HCT116 (cell line): Measurements from ENCODE around the gene SLC30A4. TPM values are rescaled to one million over a fixed set of nuclear protein-coding genes. Genes with fewer than 3 reads are reported as not detected.

Experiments used
- ATAC-seq: fragments of 200-7000 bp; cut with Tn5 transposase; 2 replicates; pipeline ENCODE4 v1.9.1; 2020; ENCODE audit warnings: mild to moderate bottlenecking, moderate library complexity
- BruUV-seq: library from RNA; stranded (reverse); fragments of 400-500 nt; replicated peaks from 2 replicates; lab custom pipeline; 2021; lab: Mats Ljungman, UMichigan
- CTCF ChIA-PET: fragments of 300-600 bp; sonication (Branson Sonifier 250); formaldehyde crosslinking; loops from one replicate; lab custom pipeline; 2021; ENCODE audit warnings: antibody characterized with exemption; lab: Charles Lee
- POLR2A ChIA-PET: fragments of 300-600, 350-600 bp; sonication (Branson Sonifier 250); formaldehyde crosslinking; loops from one replicate; lab custom pipeline; 2021; ENCODE audit warnings: antibody characterized with exemption; lab: Charles Lee
- RAD21 ChIA-PET, 2 experiments: fragments of 300-600 bp; sonication (Branson Sonifier 250); formaldehyde crosslinking; loops; one replicate each; lab custom pipeline; 2023; ENCODE audit warnings: low total read pairs in 2 of 2; ENCODE audit not compliant: uncharacterized antibody in 2 of 2, unreplicated experiment in 2 of 2, low non-redundant PET in 1 of 2; lab: Charles Lee
- DNase-seq: peaks from one replicate; pipeline ENCODE4 v3.0.0-alpha.2; 2010; ENCODE audit warnings: low read depth, low spot score
- H2AFZ ChIP-seq: fragments of 200-600 bp; shearing (Covaris generic), sonication (generic); 2 replicates; pipeline ENCODE4 v1.6.1; 2017; ENCODE audit warnings: low read depth, mixed run types, mixed read lengths, antibody characterized with exemption, low read length; ENCODE audit not compliant: poor library complexity, severe bottlenecking
- H3K27ac ChIP-seq: 2 replicates; pipeline ENCODE4 v1.5.1; 2012; ENCODE audit warnings: low read depth, low read length
- H3K27me3 ChIP-seq: fragments of 200-600 bp; sonication (generic); 2 replicates; pipeline ENCODE4 v1.6.1; 2016; ENCODE audit warnings: mixed run types, low read length, mixed read lengths; ENCODE audit not compliant: insufficient read depth
- H3K36me3 ChIP-seq, 2 experiments: fragments of 200-500 bp in 1 of 2; fragments of 200-600 bp in 1 of 2; sonication (Bioruptor generic) in 1 of 2; sonication (generic) in 1 of 2; 2 replicates each; pipeline versions ENCODE4 v1.5.1 to v1.6.1; 2014 to 2016; ENCODE audit warnings: low read length in 2 of 2, inconsistent platforms in 1 of 2, mixed read lengths in 1 of 2, mixed run types in 1 of 2; ENCODE audit not compliant: insufficient read depth in 2 of 2, control insufficient read depth in 1 of 2
- H3K4me1 ChIP-seq, 2 experiments: fragments of 200-600 bp in 1 of 2; sonication (generic) in 1 of 2; 2 replicates each; pipeline versions ENCODE4 v1.5.1 to v1.6.1; 2012 to 2017; ENCODE audit warnings: low read length in 2 of 2, inconsistent platforms in 1 of 2, mild to moderate bottlenecking in 1 of 2, mixed read lengths in 1 of 2, mixed run types in 1 of 2, moderate library complexity in 1 of 2; ENCODE audit not compliant: insufficient read depth in 2 of 2, control insufficient read depth in 1 of 2
- H3K4me2 ChIP-seq: fragments of 200-600 bp; sonication (generic); 2 replicates; pipeline ENCODE4 v1.6.1; 2017; ENCODE audit warnings: mixed run types, low read length, mixed read lengths
- H3K4me3 ChIP-seq, 2 experiments: fragments of 200-600 bp in 1 of 2; sonication (generic) in 1 of 2; replicated peaks in 1 of 2; 2 replicates each; pipeline ENCODE4 v1.5.1; 2011 to 2016; ENCODE audit warnings: low read length in 2 of 2, control low read depth in 1 of 2, low read depth in 1 of 2, mild to moderate bottlenecking in 1 of 2, mixed read lengths in 1 of 2, mixed run types in 1 of 2
- H3K79me2 ChIP-seq: fragments of 200-600 bp; sonication (generic); 2 replicates; pipeline ENCODE4 v1.6.1; 2017; ENCODE audit warnings: mild to moderate bottlenecking, mixed run types, low read length, moderate library complexity, mixed read lengths; ENCODE audit not compliant: insufficient read depth
- H3K9ac ChIP-seq: fragments of 200-600 bp; sonication (generic); 2 replicates; pipeline ENCODE4 v1.6.1; 2016; ENCODE audit warnings: low read length, mixed read lengths
- H3K9me2 ChIP-seq: fragments of 200-600 bp; sonication (generic), shearing (Covaris generic); 2 replicates; pipeline ENCODE4 v1.6.1; 2017; ENCODE audit warnings: mixed run types, mild to moderate bottlenecking, moderate library complexity; ENCODE audit not compliant: insufficient read depth
- H3K9me3 ChIP-seq, 2 experiments: fragments of 200-500 bp in 1 of 2; fragments of 200-600 bp in 1 of 2; sonication (Bioruptor generic) in 1 of 2; sonication (generic) in 1 of 2; 2 replicates each; pipeline ENCODE4 v1.6.1; 2014 to 2017; ENCODE audit warnings: low read length in 2 of 2, mixed read lengths in 2 of 2, inconsistent platforms in 1 of 2, low read depth in 1 of 2, mild to moderate bottlenecking in 1 of 2, mixed run types in 1 of 2, moderate library complexity in 1 of 2; ENCODE audit not compliant: control insufficient read depth in 1 of 2, insufficient read depth in 1 of 2
- H4K20me1 ChIP-seq: fragments of 200-600 bp; sonication (generic), shearing (Covaris generic); 2 replicates; pipeline ENCODE4 v1.6.1; 2017; ENCODE audit warnings: mixed run types, mild to moderate bottlenecking, moderate library complexity; ENCODE audit not compliant: insufficient read depth
- MAX ChIP-seq: IDR thresholded peaks from 2 replicates; pipeline ENCODE4 v1.6.1; 2012
- RAD21 ChIP-seq: IDR thresholded peaks from 2 replicates; pipeline ENCODE4 v1.6.1; 2012; ENCODE audit warnings: low read depth, mild to moderate bottlenecking
- TCF7L2 ChIP-seq: IDR thresholded peaks from 2 replicates; pipeline ENCODE4 v1.7.0; 2011; ENCODE audit warnings: borderline replicate concordance, inconsistent platforms; ENCODE audit not compliant: insufficient read depth, insufficient read length; ENCODE audit errors: extremely low read depth
- ZFX ChIP-seq: fragments of 450-650 bp; IDR thresholded peaks from 2 replicates; pipeline ENCODE4 v1.6.1; 2017
- intact Hi-C: fragments of 100-400 bp; cut with micrococcal nuclease; formaldehyde crosslinking; loops from 2 replicates; pipeline ENCODE4 v1.10.0; 2022
- total RNA-seq: library from RNA; stranded (reverse); gene quantifications from one replicate; pipeline ENCODE4 v1.2.1, GENCODE V29; 2021; ENCODE audit not compliant: unreplicated experiment
- TF ChIP-seq, protein P1 (sequence below): IDR thresholded peaks from 2 replicates; pipeline ENCODE4 v1.6.1; 2012

The SLC30A4 gene
- total RNA-seq, 1 experiment from 2014 or later, result 2.7 TPM

DNA sequence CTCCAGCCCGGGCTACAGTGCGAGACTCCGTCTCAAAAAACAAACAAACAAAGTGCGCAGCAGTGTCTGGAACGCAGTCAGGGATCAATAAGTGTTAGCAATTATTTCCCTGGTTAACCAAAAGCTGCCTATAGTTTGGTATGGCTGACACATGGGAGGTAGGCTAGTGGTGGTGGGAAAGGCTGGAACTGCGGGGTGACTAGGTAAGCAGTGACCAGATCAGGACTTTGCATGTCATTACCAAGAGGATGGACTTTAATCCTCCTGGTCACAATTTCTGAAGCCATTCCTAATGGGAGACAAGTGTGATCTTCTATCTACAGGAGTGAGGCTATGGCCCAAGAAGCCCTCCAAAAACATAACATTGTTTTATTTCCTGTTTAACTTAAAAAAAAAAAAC, 47.8 kb downstream of the SLC30A4 start:
- no peaks in the 10 kb centered on the region for H3K79me2 ChIP-seq
- TF ChIP-seq RAD21 (no peak), TCF7L2 (no peak), ZFX (no peak), MAX (no peak)
- TF ChIP-seq, protein P1, sequence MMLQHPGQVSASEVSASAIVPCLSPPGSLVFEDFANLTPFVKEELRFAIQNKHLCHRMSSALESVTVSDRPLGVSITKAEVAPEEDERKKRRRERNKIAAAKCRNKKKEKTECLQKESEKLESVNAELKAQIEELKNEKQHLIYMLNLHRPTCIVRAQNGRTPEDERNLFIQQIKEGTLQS, result no peak
- TF ChIP-seq, all 23 proteins: peak for 0
- intact Hi-C loops, result no loop called here
- no peak for DNase-seq
- Histone ChIP-seq H3K9ac (no peak overlapping the region), H3K27ac (no peak overlapping the region), H3K9me2 (no peaks in the 10 kb centered on the region), H3K27me3 (no peaks in the 10 kb centered on the region), H4K20me1 (no peaks in the 10 kb centered on the region), H3K36me3 (no peaks in the 10 kb centered on the region), H3K9me3 (no peaks in the 10 kb centered on the region), H3K4me1 (no peaks in the 10 kb centered on the region), H3K4me3 (no peak overlapping the region), H2AFZ (no peak overlapping the region), H3K4me2 (no peak overlapping the region)
- RAD21 ChIA-PET, result no interaction called here
- CTCF ChIA-PET, result interaction anchor here (0.9 kb wide), 1 partner anchor 99 kb away, joined by 3 read pairs; no protein-coding TSS in a partner anchor
- no peak for ATAC-seq
- POLR2A ChIA-PET, result no interaction called here
- BruUV-seq, result no TSS peak

GRCh38 chr15:45473068-45473467, 49.5 kb downstream of the SLC30A4 start:
- Histone ChIP-seq H3K9ac (no peak overlapping the region), H3K36me3 (no peaks in the 10 kb centered on the region), H3K27ac (no peak overlapping the region), H3K4me1 (no peaks in the 10 kb centered on the region), H3K79me2 (no peaks in the 10 kb centered on the region), H2AFZ (no peak overlapping the region), H3K9me3 (no peaks in the 10 kb centered on the region), H3K27me3 (no peaks in the 10 kb centered on the region)
- DNase-seq (no peak), ATAC-seq (no peak)
- ChIA-PET RAD21 (no interaction called here), POLR2A (no interaction called here), CTCF (no interaction called here)
- intact Hi-C loops, result no loop called here
- TF ChIP-seq, protein P1, result no peak
- TF ChIP-seq, all 23 proteins: peak for 0
- H3K9me2 ChIP-seq, result no peaks in the 10 kb centered on the region
- no peak overlapping the region for H3K4me2 ChIP-seq
- no peak overlapping the region for H3K4me3 ChIP-seq
- H4K20me1 ChIP-seq, result no peaks in the 10 kb centered on the region
- BruUV-seq, result no TSS peak
